ENCODE results near the gene PLAAT1.

Gene PLAAT1

DNA sequence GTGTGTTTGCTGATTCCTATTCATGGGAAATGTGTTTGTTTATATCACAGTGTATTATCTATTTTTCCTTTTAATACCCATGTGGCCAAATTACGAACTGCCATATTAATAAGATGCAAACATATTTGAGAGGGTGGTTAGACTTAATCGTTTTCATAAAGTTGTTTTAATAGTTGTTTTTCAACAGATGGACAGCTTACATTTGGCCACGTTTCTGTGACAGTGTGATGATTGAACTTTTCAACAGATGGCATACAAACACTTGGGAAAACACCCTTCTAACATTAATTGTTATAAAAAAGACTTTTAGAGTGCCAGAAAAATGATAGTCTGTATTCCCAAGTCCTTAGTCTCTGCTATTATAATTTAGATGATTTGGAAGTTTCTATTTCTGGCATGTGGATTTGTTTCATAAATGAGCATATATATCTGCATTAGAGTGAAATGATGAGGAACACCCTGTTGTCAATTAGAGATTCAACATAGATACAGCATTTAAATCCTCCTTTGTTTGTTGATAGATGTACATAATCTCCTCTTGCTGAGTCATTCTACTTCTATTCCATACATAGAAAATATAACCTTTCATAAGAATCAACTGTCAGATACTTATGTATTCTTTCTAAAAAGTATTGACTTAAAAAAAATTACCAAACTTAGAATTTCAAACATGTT is 13.1 kb downstream of the PLAAT1 start:
- no peak for DNase-seq (ENCODE audit: low read depth)

DNA sequence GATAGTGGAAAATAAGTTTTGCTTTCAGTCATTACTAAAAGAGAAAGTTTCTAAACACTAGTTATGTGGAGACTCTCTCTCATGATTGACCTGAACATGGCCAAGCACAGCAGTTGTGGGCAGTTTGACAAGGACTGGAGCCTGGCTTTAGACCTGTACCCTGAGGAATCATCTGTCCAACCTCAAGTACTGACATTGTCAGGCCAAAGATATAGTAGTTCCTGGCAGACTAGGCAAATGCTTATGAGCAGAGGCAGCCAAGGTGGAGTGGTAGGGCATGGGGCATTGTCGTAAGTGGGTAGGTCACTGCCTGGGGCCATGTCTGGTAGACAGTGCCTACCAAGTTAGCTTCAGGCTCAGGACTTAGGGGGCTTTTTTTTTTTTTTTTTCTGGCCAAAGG is 20.9 kb downstream of the PLAAT1 start:
- DNase-seq (ENCODE audit: low read depth): no peak

DNA sequence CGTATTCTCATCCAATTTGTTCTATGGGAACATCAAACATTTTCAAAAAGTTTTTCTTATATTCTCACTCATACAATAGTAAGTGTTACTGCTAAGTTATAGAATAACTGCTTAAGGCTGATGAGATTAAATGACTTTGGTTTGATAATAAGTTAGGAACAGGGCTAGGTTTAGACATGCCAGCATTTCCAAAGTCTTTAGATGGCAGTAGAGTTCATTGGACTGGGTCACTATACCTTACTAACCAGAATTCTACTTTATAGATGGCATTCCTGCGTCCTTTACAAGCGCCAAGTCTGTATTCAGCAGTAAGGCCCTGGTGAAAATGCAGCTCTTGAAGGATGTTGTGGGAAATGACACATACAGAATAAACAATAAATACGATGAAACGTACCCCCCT is 21.7 kb downstream of the PLAAT1 start:
- no peak for DNase-seq (ENCODE audit: low read depth)

DNA sequence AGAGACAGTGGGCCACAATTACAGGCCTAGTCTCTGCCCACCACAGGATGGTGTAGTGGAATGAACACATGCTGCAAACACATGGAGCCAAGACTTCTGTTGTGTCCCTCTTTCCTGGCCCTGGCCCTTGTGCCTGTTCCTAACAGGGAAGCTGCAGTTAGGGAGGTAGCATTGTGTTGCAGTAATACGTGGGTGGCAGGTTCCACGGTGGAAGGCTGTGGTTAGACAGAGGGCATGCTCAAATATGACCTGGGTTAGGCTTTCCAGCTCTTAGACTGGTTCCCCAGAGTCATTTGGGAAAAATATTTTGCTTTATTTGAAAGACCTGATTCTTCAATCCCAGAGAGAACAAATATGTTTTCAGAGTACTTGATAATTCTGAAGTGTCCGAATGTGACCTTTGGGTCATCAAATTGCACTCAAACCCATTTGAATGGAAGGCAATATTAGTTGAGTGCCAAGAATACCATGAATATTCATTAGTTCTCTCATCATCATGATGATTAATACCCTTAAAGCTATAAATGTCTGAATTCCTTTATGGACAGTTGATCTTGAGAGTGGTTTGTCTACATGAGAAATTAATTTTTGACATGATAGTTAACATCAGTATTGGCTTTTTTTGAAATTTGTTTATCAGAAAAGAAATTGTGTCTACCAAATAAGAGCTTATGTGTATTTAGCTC is 28.5 kb downstream of the PLAAT1 start:
- no peak for DNase-seq (ENCODE audit: low read depth)

DNA sequence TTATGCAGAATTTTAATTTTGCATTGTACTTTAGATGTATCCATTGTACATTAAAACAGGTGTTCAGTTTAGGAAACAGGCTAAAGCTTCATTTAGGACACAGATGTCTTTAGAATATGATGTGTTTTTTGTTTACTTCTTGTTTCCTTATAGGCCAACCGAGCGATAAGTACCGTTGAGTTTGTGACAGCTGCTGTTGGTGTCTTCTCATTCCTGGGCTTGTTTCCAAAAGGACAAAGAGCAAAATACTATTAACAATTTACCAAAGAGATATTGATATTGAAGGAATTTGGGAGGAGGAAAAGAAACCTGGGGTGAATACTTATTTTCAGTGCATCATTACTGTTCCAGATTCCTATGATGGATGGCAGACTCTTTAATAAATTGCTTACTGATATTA is 29.4 kb downstream of the PLAAT1 start:
- no peak for DNase-seq (ENCODE audit: low read depth)

DNA sequence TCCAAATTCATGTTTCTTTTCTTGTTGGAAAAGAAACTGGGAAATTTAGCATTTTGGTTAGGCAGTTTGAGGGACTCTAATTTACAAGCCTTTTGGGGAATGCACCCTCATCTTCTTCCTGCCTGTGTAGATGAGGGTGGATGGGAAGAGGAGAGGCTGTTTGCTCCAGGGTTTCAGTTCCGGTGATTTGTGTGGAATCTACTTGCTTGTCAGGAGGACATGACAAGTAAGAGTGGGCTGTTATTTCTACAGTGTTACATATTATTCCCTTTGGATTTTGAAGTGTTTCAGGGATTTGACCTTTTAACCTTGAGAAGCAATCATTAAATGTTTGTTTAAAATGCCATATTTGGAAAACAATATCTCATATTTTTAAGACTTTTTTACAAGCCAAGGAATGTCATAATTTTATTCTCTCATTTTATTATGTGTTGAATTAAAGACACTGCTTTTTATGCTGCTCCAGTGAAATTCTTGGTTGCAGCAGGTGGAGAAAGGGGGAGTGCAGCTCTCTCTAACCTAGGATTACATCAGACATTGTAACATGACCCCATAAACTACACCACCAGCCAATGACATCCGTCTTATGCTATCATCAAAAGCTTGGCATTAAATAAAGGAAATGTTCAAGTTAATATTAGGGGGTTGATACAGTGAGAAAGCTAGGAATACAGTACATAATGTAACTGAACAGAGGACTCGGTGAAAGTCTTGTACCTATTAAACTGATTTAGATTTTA is 30.2 kb downstream of the PLAAT1 start:
- DNase-seq (ENCODE audit: low read depth): no peak

DNA sequence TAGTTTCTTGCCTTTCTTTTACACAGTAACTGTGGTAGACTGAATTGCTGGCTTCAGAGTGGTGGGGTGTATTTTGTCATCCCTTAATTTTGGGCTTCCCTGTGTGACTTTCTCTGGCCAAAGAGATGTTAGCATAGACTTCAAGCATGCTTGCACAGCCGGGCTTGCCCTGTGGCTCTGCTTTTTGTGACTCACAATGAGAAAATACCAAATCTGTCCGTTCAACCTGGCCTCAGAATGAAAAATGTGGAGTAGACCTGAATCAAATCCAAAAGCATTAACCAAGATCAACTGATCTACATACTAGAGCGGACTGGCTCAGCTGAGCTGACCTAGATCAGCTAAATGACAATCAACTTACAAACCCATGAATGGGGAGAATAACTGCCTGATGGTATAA is 51.4 kb downstream of the PLAAT1 start:
- DNase-seq (ENCODE audit: low read depth): no peak

DNA sequence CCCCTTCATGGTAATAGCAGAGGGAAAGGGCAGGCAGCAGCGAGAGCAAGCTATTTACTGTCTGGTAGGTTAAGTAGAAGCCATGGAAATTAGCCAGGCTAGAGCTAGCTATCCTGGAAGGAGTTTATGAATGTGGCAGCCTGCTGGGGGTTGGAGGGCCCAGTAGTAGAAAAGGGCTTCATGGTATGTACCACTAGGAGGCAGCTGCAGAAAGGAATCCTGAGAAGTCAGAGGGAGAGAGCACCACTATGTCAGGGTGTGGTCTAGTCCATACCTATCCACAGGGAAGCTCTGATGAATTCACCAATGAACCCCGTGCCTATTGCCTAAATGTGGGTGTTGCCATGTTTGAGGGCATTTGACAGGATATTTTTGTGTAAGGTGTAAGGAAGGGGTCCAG is 55.0 kb downstream of the PLAAT1 start:
- no peak for DNase-seq (ENCODE audit: low read depth)

DNA sequence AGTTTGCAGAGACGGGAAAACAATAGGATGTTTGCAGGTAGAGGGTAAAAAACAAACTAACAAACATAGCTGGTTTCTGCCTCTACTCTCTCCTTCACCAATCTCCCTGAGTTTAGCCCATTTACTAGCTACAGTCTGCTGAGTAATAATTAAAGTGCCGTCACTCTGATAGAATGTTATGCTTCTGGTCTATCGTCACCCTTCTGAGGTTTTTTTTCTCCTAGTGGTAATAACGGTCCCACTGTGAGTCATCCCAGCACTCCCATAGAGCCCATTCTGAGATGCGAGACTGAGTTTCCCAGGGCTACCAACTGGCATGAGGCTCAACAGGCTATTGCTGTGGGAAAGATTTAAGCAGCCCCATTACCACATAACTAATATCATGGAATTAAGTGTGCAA is 56.4 kb downstream of the PLAAT1 start:
- no peak for DNase-seq (ENCODE audit: low read depth)

DNA sequence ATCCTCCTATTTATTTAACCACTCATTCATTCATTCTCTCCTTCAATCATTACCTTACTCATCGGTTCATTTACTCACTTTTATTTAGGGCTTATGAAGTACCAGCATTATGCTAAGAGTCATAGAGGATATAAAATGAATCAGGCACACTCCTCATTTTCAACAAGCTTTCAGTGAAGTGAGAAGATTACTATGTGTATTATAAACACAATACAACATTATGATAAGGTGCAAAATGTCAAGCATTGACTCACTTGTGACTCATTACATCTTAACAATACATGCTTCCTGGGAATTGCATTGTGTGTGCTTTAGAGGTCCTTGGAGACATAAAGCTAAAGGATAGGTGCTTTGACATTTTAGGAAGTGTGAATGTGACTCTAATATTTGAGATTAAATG is 60.4 kb downstream of the PLAAT1 start:
- DNase-seq (ENCODE audit: low read depth): no peak

DNA sequence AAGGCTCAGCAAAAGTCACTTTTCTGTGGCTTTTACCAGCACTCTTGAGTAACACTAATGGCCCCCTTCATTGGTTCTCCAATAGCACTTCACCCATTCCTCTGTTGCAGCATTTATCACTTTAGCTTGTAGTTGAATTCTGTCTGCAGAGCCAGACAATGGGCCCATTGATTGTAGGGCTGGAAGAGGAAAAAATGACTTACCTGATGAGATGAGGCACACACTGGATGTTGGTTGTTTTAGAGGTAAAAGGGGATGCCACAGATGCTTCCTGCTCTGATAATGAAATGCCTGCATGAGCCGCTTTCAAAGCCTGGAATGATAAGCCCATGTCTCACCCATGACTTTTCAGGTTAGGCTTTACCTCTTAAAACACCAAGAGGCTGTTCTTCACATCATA is 64.3 kb downstream of the PLAAT1 start:
- no peak for DNase-seq (ENCODE audit: low read depth)

DNA sequence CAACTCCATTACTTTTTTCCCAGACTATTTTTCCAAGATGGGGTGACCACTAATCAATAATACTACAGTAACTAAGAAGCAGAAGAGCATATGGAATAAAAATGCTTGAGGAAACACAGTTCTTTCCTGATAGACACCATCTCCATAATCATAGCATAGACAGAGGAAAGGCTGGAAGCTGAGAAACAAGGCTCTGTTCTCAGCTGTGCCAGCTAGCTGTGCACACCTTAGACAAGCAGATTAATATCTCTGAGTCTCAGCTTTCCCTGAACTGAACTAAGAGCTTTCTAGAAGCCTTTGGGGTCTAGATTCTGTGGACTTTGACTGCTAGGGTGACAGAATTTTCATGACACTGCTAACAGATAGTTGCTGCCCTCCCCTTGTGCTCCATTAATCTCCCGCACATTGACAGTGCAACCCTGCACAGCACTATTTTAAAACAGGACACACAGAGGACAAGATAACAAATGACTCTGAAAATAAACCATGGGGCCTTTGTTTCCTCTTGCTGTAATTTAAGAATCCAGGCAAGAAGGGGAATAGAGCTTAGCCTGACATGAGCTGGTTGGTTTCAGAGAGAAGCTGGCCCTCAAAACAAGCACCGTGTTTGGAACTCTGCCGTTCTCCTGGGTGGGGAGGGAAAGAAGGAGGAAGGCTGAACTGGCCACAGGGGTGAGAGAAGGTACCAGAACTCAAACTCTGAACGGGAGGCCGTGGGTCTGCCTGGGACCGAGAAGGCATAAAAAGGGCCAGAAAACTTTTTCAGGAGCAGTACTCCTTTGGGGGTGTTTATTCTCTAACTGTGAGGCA is 70.1 kb downstream of the PLAAT1 start:
- no peak for DNase-seq (ENCODE audit: low read depth)

DNA sequence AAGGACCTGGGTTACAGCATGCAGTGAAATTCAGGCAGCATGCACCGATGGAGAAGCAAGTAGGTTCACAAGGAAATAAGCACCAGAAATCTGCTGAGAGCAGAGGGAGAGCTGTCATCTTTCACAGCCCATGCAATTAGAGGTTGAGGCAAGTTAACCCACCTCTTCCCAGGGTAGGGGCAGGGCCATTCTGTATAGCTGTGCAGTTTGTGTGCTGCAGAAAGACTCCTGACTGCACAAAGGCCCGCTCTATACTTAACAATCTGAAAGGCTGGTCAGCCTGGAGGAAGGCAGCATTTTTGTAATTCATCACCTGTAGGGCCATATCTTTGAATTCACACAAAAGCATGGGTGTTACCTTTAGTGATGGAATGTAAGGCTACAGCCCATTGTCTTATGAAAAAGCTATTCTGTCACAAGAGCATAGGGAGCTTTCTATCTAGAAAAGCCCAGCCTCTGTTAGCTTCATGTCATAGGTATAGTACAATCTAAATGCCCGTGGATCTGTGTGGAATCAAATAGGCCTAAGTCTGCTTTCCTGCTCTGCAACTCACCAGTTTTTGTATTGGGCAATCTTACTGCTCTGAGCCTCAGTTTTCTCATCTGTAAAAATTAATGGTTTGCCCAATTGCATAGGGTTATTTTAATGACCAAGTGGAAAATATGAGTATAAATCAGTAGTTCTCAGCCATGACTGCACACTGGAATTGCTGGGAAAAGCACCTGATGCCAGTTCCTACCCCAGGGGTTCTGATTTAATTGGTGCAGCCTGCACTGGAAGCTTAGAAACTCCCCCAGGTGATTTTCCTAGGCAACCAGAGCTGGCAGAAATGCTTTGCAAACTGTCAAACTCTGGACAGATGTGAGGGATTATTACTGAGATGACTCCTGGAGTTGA is 72.3 kb downstream of the PLAAT1 start:
- DNase-seq (ENCODE audit: low read depth): no peak

DNA sequence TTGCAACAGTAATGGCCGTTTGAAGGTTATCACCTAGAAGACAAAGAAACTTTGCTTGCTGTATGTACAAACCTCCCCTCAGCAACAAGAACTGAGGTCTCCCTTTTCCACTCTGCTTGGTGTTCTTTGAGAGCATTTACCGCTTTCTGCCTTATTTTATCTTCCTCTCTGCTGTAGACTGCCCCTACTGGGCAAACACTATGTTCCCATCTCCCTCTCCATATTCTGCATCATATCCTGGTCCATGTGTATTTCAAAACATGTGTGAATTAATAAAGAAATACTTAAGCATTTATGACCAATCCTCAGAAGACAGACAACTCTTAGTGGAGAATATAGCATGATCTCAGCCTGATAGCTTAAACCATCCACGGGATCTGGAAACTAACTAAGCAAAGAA is 73.1 kb downstream of the PLAAT1 start:
- no peak for DNase-seq (ENCODE audit: low read depth)

DNA sequence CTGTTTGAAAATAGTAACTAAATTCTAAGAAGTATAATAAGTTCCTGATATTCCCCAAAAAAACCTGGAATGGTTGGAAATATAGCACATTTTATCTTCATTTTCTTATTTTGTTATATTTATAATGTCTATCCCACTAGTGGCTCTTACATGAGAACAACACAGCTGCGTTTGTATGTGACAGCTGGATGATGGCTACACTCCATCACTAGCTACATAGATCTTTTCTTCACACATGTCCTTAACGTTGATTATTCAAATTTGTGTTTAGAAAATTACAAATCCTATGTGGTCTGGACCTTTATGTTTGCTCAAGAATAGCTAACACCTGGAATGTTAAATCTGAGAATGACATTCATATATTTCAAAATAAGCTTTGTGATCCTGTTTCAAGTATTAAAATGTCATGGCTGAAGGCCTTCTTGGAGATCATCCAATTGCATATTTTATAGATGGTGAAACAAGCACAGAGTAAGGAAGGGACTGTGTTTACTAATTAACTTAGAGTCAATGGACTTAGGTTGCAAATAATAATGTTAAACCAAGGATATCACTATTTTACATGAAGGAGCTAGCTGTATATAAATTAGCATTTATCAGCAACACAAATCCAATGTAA is 76.8 kb downstream of the PLAAT1 start:
- DNase-seq (ENCODE audit: low read depth): no peak

All from GM04503 (cell line).